ENCODE data around the gene RGCC. TPM values are rescaled to one million over a fixed set of nuclear protein-coding genes. Genes with fewer than 3 reads are reported as not detected.

The RGCC gene
- total RNA-seq, 1 experiment from 2014 or later: not detected

DNA sequence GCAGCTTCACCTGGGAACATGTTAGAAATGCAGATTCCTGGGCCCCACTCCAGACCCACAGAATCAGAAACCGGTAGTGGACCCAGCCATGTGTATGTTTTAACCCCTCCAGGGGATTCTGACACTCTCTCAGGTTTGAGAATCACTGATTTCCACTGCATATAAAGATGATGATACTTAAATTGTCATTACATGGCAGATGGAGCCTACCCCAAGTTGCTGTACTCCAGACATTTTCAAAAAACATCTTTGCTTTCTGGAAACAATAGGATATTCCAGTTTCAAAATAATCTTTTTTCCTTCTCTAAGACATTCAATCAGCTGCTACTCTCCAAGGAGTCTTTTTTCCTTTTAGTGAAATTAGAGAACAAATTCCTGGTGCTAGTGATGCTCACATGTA is 48.6 kb upstream of the RGCC start:
- H3K18ac ChIP-seq (ENCODE audit: insufficient read length, low read depth, low read length): no peak overlapping the region
- no peak overlapping the region for H3K9ac ChIP-seq (ENCODE audit: extremely low read depth, insufficient read length, low read length)
- no peak for DNase-seq
- Mint-ChIP-seq H3K9me3 (no peaks in the 10 kb centered on the region), H3K27ac (no peak overlapping the region), H3K4me3 (no peak overlapping the region), H3K36me3 (ENCODE audit: insufficient read depth in 1 of 3, low read depth in 3 of 3) (no peaks in the 10 kb centered on the region), H3K4me1 (0 out of 4 replicates have a peak, but pooled peaks cover 0 to 2% of the 10 kb centered on the region in 2 experiments), H3K27me3 (ENCODE audit: low read depth) (no peaks in the 10 kb centered on the region)
- TF ChIP-seq, protein P1, sequence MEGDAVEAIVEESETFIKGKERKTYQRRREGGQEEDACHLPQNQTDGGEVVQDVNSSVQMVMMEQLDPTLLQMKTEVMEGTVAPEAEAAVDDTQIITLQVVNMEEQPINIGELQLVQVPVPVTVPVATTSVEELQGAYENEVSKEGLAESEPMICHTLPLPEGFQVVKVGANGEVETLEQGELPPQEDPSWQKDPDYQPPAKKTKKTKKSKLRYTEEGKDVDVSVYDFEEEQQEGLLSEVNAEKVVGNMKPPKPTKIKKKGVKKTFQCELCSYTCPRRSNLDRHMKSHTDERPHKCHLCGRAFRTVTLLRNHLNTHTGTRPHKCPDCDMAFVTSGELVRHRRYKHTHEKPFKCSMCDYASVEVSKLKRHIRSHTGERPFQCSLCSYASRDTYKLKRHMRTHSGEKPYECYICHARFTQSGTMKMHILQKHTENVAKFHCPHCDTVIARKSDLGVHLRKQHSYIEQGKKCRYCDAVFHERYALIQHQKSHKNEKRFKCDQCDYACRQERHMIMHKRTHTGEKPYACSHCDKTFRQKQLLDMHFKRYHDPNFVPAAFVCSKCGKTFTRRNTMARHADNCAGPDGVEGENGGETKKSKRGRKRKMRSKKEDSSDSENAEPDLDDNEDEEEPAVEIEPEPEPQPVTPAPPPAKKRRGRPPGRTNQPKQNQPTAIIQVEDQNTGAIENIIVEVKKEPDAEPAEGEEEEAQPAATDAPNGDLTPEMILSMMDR (conservative IDR thresholded peaks at IDR 0.05): no peak
- H3K4me1 ChIP-seq (ENCODE audit: insufficient read depth, low read length): no peaks in the 10 kb centered on the region
- no peak overlapping the region for H2BK120ac ChIP-seq (ENCODE audit: low read depth, low read length, poor library complexity, severe bottlenecking)
- no peaks in the 10 kb centered on the region for H4K20me1 ChIP-seq (ENCODE audit: control insufficient read depth, insufficient read depth, insufficient read length)
- no peak overlapping the region for H4K5ac ChIP-seq (ENCODE audit: insufficient read length, low read depth, low read length)
- no peak overlapping the region for H4K91ac ChIP-seq (ENCODE audit: insufficient read length, low read depth, low read length)
- no peak overlapping the region for H2BK12ac ChIP-seq (ENCODE audit: insufficient read length, low read depth, low read length)
- no peak overlapping the region for H3K56ac ChIP-seq (ENCODE audit: insufficient read length, low read depth, low read length)
- no peak overlapping the region for H2BK5ac ChIP-seq (ENCODE audit: insufficient read length, low read length)
- H3K4me2 ChIP-seq (ENCODE audit: insufficient read depth, insufficient read length, low read length): no peak overlapping the region
- no peaks in the 10 kb centered on the region for H3K79me1 ChIP-seq (ENCODE audit: insufficient read depth, low read depth, low read length, poor library complexity, severe bottlenecking)
- no CpG with 5 or more reads among the region's 1 CpG for WGBS (ENCODE audit: extremely low coverage, insufficient read length, low lambda C conversion rate)
- no peak overlapping the region for H3K23ac ChIP-seq (ENCODE audit: insufficient read length, low read depth, low read length)
- H4K8ac ChIP-seq (replicated peaks; ENCODE audit: insufficient read length, low read depth, low read length): no peak overlapping the region
- H3K27me3 ChIP-seq (ENCODE audit: insufficient read depth, low read length): no peaks in the 10 kb centered on the region
- no peak overlapping the region for H3K14ac ChIP-seq (ENCODE audit: insufficient read depth, low read length)
- H2AK5ac ChIP-seq (ENCODE audit: insufficient read length, low read length): no peak overlapping the region
- no peak overlapping the region for H3K4ac ChIP-seq (ENCODE audit: low read depth, low read length)
- no peaks in the 10 kb centered on the region for H3K9me3 ChIP-seq (ENCODE audit: control insufficient read depth, low read depth, low read length)
- no peaks in the 10 kb centered on the region for H3K23me2 ChIP-seq (ENCODE audit: insufficient read length, low read depth, low read length, poor library complexity, severe bottlenecking)
- no peak overlapping the region for H3T11ph ChIP-seq (ENCODE audit: low read length)
- H2BK15ac ChIP-seq (ENCODE audit: low read depth, low read length): no peak overlapping the region
- H3K27ac ChIP-seq (ENCODE audit: insufficient read length, low read depth, low read length): no peak overlapping the region
- no peak overlapping the region for H2AFZ ChIP-seq (ENCODE audit: low read length)
- H2BK20ac ChIP-seq (ENCODE audit: low read depth, low read length, poor library complexity, severe bottlenecking): no peak overlapping the region
- H3K79me2 ChIP-seq (ENCODE audit: insufficient read depth, low read length): no peaks in the 10 kb centered on the region

Measured in H9 (cell line).